Measurements from ENCODE around the gene TLR5.

The TLR5 gene

GRCh38 chr1:223110952-223111351 is 32.1 kb downstream of the TLR5 start:
- no peak for DNase-seq (ENCODE audit: low read depth)

GRCh38 chr1:223109581-223110026 is 33.4 kb downstream of the TLR5 start:
- DNase-seq (ENCODE audit: low read depth): no peak

- DNase-seq (ENCODE audit: low read depth): no peak
These were observed 36.2 kb downstream of the TLR5 start for GRCh38 chr1:223106856-223107255.

- no peak for DNase-seq (ENCODE audit: low read depth)
These were observed 37.5 kb downstream of the TLR5 start for GRCh38 chr1:223105568-223105967.

- no peak for DNase-seq (ENCODE audit: low read depth)
These were observed 40.1 kb downstream of the TLR5 start for GRCh38 chr1:223102797-223103533.

GRCh38 chr1:223097713-223098112 is 45.3 kb downstream of the TLR5 start:
- no peak for DNase-seq (ENCODE audit: low read depth)

- no peak for DNase-seq (ENCODE audit: low read depth)
These were observed 47.2 kb downstream of the TLR5 start for GRCh38 chr1:223095870-223096269.

GRCh38 chr1:223091896-223092295 is 51.2 kb downstream of the TLR5 start:
- no peak for DNase-seq (ENCODE audit: low read depth)

GRCh38 chr1:223089250-223089649 is 53.8 kb downstream of the TLR5 start:
- DNase-seq (ENCODE audit: low read depth): no peak

- DNase-seq (ENCODE audit: low read depth): no peak
These were observed 54.3 kb downstream of the TLR5 start for GRCh38 chr1:223088713-223089240.

GRCh38 chr1:223087291-223088255 is 55.5 kb downstream of the TLR5 start:
- DNase-seq (ENCODE audit: low read depth): no peak

GRCh38 chr1:223084464-223084866 is 58.6 kb downstream of the TLR5 start:
- DNase-seq (ENCODE audit: low read depth): no peak

GRCh38 chr1:223083831-223084230 is 59.2 kb downstream of the TLR5 start:
- DNase-seq (ENCODE audit: low read depth): no peak

GRCh38 chr1:223082914-223083313 is 60.1 kb downstream of the TLR5 start:
- DNase-seq (ENCODE audit: low read depth): no peak

GRCh38 chr1:223081181-223081994 is 61.7 kb downstream of the TLR5 start:
- DNase-seq (ENCODE audit: low read depth): peak; percentile 72

GRCh38 chr1:223079498-223079897 is 63.5 kb downstream of the TLR5 start:
- no peak for DNase-seq (ENCODE audit: low read depth)

- no peak for DNase-seq (ENCODE audit: low read depth)
These were observed 65.7 kb downstream of the TLR5 start for GRCh38 chr1:223077247-223077833.

GRCh38 chr1:223076362-223076761 is 66.7 kb downstream of the TLR5 start:
- no peak for DNase-seq (ENCODE audit: low read depth)

- DNase-seq (ENCODE audit: low read depth): no peak
These were observed 67.2 kb downstream of the TLR5 start for GRCh38 chr1:223075834-223076233.

- no peak for DNase-seq (ENCODE audit: low read depth)
These were observed 68.4 kb downstream of the TLR5 start for GRCh38 chr1:223074445-223075300.
